Measurements from ENCODE around the gene EPHB2.
A peak's percentile ranks its signal among the peaks of the same experiment; 100 is the strongest.
"Not testable (repeated sequence)": the region's sequence is repeated elsewhere in the genome, so short reads cannot be mapped to it uniquely, and the experiment has no call there.

The EPHB2 gene

DNA sequence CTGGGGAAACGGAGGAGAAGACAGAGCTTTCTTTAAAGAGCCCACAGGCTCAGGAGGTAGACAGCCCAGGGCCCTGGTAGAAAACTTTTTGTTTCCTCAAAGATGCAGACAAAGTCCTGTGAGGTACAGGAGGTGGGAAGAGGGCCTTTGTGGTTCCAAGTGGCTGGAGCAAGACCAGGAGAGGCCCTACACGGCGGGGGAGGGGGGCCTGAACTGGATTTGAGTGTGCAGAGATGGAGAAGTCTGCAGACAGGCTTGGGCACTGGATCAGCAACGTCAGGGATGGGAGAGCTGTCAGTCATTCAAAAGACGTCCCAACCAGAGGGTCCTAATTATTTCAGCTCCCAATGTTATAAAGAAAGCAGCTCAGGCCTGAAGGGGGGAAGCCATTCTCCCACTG is 126.2 kb downstream of the EPHB2 start:
- Mint-ChIP-seq H3K27me3 (ENCODE audit: low read depth, poor library complexity) (peaks cover 10% of the 10 kb centered on the region), H3K4me1 (peaks cover 52% of the 10 kb centered on the region), H3K9me3 (no peaks in the 10 kb centered on the region), H3K36me3 (ENCODE audit: low read depth) (no peaks in the 10 kb centered on the region), H3K4me3 (peak overlapping the region; percentile 58), H3K27ac (peak overlapping the region; percentile 44)
- TF ChIP-seq, protein P1, sequence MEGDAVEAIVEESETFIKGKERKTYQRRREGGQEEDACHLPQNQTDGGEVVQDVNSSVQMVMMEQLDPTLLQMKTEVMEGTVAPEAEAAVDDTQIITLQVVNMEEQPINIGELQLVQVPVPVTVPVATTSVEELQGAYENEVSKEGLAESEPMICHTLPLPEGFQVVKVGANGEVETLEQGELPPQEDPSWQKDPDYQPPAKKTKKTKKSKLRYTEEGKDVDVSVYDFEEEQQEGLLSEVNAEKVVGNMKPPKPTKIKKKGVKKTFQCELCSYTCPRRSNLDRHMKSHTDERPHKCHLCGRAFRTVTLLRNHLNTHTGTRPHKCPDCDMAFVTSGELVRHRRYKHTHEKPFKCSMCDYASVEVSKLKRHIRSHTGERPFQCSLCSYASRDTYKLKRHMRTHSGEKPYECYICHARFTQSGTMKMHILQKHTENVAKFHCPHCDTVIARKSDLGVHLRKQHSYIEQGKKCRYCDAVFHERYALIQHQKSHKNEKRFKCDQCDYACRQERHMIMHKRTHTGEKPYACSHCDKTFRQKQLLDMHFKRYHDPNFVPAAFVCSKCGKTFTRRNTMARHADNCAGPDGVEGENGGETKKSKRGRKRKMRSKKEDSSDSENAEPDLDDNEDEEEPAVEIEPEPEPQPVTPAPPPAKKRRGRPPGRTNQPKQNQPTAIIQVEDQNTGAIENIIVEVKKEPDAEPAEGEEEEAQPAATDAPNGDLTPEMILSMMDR (IDR thresholded peaks at IDR 0.05) = no peak
- no peak for DNase-seq

DNA sequence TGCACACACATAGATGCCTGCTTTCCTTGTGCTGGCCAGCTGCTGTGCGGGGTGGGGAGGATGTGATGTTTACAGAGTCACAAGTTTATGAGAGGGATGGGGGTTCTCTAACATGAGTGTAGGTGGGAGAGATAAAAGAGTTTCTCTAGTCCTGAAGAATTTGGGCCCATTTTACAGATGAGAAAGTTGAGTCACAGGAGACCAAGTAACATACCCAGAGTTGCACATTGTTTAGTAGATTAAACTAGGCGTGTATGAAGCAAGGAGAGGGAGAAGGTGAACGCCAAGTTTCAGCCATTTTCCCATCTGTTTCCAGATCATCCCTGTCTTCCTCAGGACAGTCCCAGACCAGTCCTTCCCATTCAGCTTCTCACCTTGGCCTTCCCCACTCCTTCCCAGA is 126.7 kb downstream of the EPHB2 start:
- Mint-ChIP-seq H3K27ac (peak overlapping the region; percentile 50), H3K4me1 (peaks cover 52% of the 10 kb centered on the region), H3K9me3 (no peaks in the 10 kb centered on the region), H3K36me3 (ENCODE audit: low read depth) (no peaks in the 10 kb centered on the region), H3K27me3 (ENCODE audit: low read depth, poor library complexity) (peaks cover 10% of the 10 kb centered on the region), H3K4me3 (peak overlapping the region; percentile 65)
- TF ChIP-seq, protein P1 (IDR thresholded peaks at IDR 0.05) = no peak
- no peak for DNase-seq

DNA sequence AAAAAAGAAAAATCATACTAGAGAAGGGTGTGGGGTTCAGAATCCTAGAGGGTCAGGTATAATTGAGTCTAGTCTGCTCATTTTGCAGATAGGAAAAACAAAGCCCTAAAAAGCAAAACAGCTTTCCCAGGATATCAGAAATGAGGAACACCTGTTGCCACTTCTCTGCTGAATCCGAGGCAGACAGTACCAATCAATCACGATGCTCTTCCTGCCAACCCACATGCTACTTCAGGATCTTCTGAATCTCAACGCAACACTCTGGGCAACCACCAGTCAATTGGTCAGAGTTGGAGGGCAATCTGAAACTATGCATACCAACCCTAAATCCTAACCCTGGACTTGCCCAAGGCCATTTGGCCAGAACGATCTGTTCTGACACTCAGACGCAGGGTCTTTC is 128.3 kb downstream of the EPHB2 start:
- no peak overlapping the region for H3K4me3 Mint-ChIP-seq
- peaks cover 52% of the 10 kb centered on the region for H3K4me1 Mint-ChIP-seq
- peak overlapping the region; percentile 56 for H3K27ac Mint-ChIP-seq
- no peaks in the 10 kb centered on the region for H3K9me3 Mint-ChIP-seq
- peaks cover 14% of the 10 kb centered on the region for H3K27me3 Mint-ChIP-seq (ENCODE audit: low read depth, poor library complexity)
- TF ChIP-seq, protein P1 (IDR thresholded peaks at IDR 0.05) = no peak
- no peak for DNase-seq
- H3K36me3 Mint-ChIP-seq (ENCODE audit: low read depth) = no peaks in the 10 kb centered on the region

DNA sequence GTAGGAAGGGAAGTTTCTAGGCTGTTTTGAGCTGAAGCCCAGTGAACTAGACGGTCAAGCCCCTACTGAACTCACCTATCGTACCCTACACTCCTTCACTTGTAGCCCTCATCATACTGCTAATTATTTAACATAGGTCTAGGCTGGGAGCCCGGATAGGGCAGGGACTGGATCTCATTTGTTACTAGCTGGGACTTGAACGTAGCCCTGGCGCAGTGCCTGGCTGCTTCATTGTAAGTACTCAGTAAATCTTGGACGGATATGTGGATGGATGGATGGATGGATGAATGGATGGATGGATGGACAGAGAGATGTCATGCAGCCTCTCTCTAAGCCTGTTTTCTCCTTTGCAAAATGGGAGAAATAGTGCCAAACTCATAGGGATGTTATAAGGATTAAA is 129.2 kb downstream of the EPHB2 start:
- no peak for DNase-seq
- peaks cover 52% of the 10 kb centered on the region for H3K4me1 Mint-ChIP-seq
- H3K9me3 Mint-ChIP-seq = no peaks in the 10 kb centered on the region
- no peak overlapping the region for H3K27ac Mint-ChIP-seq
- no peak overlapping the region for H3K4me3 Mint-ChIP-seq
- TF ChIP-seq, protein P1 (IDR thresholded peaks at IDR 0.05) = no peak
- peaks cover 14% of the 10 kb centered on the region for H3K27me3 Mint-ChIP-seq (ENCODE audit: low read depth, poor library complexity)
- H3K36me3 Mint-ChIP-seq (ENCODE audit: low read depth) = no peaks in the 10 kb centered on the region

DNA sequence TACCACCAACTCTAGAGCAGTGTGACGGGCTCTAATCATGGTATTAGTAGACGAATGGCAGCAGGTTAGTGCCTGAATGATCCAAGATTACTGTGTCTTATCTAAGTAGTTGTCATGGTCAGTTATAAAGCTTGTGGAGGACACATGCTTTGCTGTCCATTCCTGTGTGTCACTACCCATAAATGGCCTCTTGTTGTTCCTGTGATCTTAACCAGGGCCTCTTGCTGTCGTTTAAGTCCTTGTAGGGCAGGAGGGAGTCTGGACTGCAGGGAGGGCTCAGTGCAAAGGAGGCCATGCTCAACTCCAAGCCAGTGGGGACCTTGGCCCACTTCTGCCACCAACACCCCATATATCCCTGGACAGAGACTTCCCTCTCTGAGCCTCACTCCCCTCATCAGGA is 130.5 kb downstream of the EPHB2 start:
- Mint-ChIP-seq H3K4me1 (peaks cover 47% of the 10 kb centered on the region), H3K36me3 (ENCODE audit: low read depth) (no peaks in the 10 kb centered on the region), H3K27ac (no peak overlapping the region), H3K27me3 (ENCODE audit: low read depth, poor library complexity) (peaks cover 13% of the 10 kb centered on the region), H3K9me3 (no peaks in the 10 kb centered on the region), H3K4me3 (no peak overlapping the region)
- TF ChIP-seq, protein P1 (IDR thresholded peaks at IDR 0.05) = no peak
- no peak for DNase-seq

DNA sequence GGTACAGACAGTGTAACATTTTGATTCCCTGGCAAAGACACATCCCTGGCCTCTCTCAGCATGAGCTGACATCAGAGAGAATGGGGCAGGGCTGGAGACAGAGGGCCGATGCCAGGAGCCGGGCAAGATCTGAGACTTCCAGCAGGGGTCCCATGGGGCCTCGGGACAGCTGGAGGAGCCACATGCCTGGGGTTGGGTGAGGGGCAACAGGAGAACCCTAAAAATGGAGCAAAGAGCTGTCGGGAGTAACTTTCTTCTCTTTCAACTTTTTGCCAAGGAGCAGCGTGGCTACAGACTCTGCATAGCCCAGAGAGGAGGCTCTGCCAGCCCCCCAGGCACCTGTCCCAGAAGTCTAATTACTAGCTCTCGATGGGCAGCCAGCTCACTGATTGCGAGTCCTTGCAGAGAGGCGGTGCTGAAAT is 131.2 kb downstream of the EPHB2 start:
- Mint-ChIP-seq H3K4me1 (peaks cover 45% of the 10 kb centered on the region), H3K27me3 (ENCODE audit: low read depth, poor library complexity) (peaks cover 11% of the 10 kb centered on the region), H3K27ac (no peak overlapping the region), H3K4me3 (no peak overlapping the region), H3K9me3 (no peaks in the 10 kb centered on the region), H3K36me3 (ENCODE audit: low read depth) (no peaks in the 10 kb centered on the region)
- TF ChIP-seq, protein P1 (IDR thresholded peaks at IDR 0.05) = no peak
- no peak for DNase-seq

DNA sequence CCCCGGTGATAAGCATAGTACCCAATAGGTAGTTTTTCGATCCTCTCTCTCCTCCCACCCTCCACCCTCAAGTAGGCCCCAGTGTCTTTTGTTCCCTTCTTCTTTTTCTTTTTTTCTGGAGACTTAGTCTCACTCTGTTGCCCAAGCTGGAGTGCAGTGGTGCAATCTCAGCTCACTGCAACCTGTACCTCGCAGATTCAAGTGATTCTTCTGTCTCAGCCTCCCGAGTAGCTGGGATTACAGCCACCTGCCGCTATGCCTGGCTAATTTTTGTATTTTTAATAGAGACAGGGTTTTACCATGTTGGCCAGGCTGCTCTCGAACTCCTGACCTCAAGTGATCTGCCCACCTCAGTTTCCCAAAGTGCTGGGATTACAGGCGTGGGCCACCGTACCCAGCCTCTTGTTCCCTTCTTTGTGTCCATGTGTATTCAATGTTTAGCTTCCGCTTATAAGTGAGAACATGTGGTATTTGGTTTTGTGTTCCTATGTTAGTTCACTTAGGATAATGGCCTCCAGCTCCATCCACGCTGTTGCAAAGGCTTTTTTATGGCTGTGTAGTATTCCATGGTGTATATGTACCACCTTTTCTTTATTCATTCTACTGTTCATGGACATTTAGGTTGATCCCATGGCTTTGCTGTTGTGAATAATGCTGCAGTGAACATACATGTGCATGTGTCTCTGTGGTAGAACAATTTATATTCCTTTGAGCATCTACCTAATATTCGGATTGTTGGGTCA is 133.0 kb downstream of the EPHB2 start:
- Mint-ChIP-seq H3K27me3 (ENCODE audit: low read depth, poor library complexity) (peaks cover 23% of the 10 kb centered on the region), H3K4me1 (peaks cover 38% of the 10 kb centered on the region)
- not testable (repeated sequence) for DNase-seq; H3K27ac Mint-ChIP-seq; H3K4me3 Mint-ChIP-seq; H3K9me3 Mint-ChIP-seq; H3K36me3 Mint-ChIP-seq (ENCODE audit: low read depth)

Data from nephron progenitor cell (in vitro differentiated cells).